ENCODE results near the gene RGL1. TPM values are rescaled to one million over a fixed set of nuclear protein-coding genes. Genes with fewer than 3 reads are reported as not detected.

Gene RGL1
- total RNA-seq, 1 experiment from 2014 or later, result 18.3 TPM

- no peak for DNase-seq (ENCODE audit: low read depth)
These were observed 16.5 kb downstream of the RGL1 start for GRCh38 chr1:183821309-183821888.

GRCh38 chr1:183821889-183822611 lies 17.1 kb downstream of the RGL1 start:
- peak; percentile 83 for DNase-seq (ENCODE audit: low read depth)

- DNase-seq (ENCODE audit: low read depth), result no peak
These were observed 19.4 kb downstream of the RGL1 start for GRCh38 chr1:183824291-183824690.

GRCh38 chr1:183827801-183828200 lies 22.9 kb downstream of the RGL1 start:
- no peak for DNase-seq (ENCODE audit: low read depth)

GRCh38 chr1:183830389-183830788 lies 25.5 kb downstream of the RGL1 start:
- no peak for DNase-seq (ENCODE audit: low read depth)

GRCh38 chr1:183831311-183831710 lies 26.4 kb downstream of the RGL1 start:
- no peak for DNase-seq (ENCODE audit: low read depth)

GRCh38 chr1:183832459-183832858 lies 27.5 kb downstream of the RGL1 start:
- DNase-seq (ENCODE audit: low read depth), result no peak

GRCh38 chr1:183834568-183834967 lies 29.6 kb downstream of the RGL1 start:
- DNase-seq (ENCODE audit: low read depth), result no peak

GRCh38 chr1:183836598-183836997 lies 31.7 kb downstream of the RGL1 start:
- DNase-seq (ENCODE audit: low read depth), result no peak

GRCh38 chr1:183837062-183837461 lies 32.1 kb downstream of the RGL1 start:
- DNase-seq (ENCODE audit: low read depth), result no peak

GRCh38 chr1:183838221-183838620 lies 33.3 kb downstream of the RGL1 start:
- no peak for DNase-seq (ENCODE audit: low read depth)

- peak; percentile 89 for DNase-seq (ENCODE audit: low read depth)
These were observed 35.2 kb downstream of the RGL1 start for GRCh38 chr1:183840140-183840539.

GRCh38 chr1:183841550-183841949 lies 36.6 kb downstream of the RGL1 start:
- peak; percentile 45 for DNase-seq (ENCODE audit: low read depth)

- DNase-seq (ENCODE audit: low read depth), result peak; percentile 96
These were observed 37.3 kb downstream of the RGL1 start for GRCh38 chr1:183841950-183842794.

- DNase-seq (ENCODE audit: low read depth), result no peak
These were observed 37.9 kb downstream of the RGL1 start for GRCh38 chr1:183842795-183843144.

- no peak for DNase-seq (ENCODE audit: low read depth)
These were observed 39.9 kb downstream of the RGL1 start for GRCh38 chr1:183844806-183845205.

GRCh38 chr1:183845681-183846080 lies 40.8 kb downstream of the RGL1 start:
- peak; percentile 46 for DNase-seq (ENCODE audit: low read depth)

GRCh38 chr1:183847641-183848040 lies 42.7 kb downstream of the RGL1 start:
- DNase-seq (ENCODE audit: low read depth), result no peak

GRCh38 chr1:183850852-183851251 lies 45.9 kb downstream of the RGL1 start:
- no peak for DNase-seq (ENCODE audit: low read depth)

- DNase-seq (ENCODE audit: low read depth), result no peak
These were observed 54.2 kb downstream of the RGL1 start for GRCh38 chr1:183859119-183859518.

- DNase-seq (ENCODE audit: low read depth), result peak; percentile 73
These were observed 54.9 kb downstream of the RGL1 start for GRCh38 chr1:183859831-183860230.

- DNase-seq (ENCODE audit: low read depth), result no peak
These were observed 58.0 kb downstream of the RGL1 start for GRCh38 chr1:183862967-183863366.

- no peak for DNase-seq (ENCODE audit: low read depth)
These were observed 58.9 kb downstream of the RGL1 start for GRCh38 chr1:183863852-183864251.

All from M059J (cell line).